RWPE2 (cell line): ENCODE results near the gene TPPP2.

ENCODE experiments used
- ATAC-seq: fragments of 200-7000 bp; cut with Tn5 transposase; 3 replicates; pipeline ENCODE4 v1.9.1; 2021; ENCODE audit warnings: low read depth
- DNase-seq: peaks from one replicate; pipeline ENCODE4 v3.0.0-alpha.2; 2020; ENCODE audit warnings: low spot score
- H3K27ac ChIP-seq: fragments of 450-650 bp; 2 replicates; pipeline ENCODE4 v1.5.1; 2017; ENCODE audit warnings: mild to moderate bottlenecking; ENCODE audit not compliant: poor library complexity, severe bottlenecking
- H3K27me3 ChIP-seq: fragments of 250-450 bp; sonication (Bioruptor Pico); 2 replicates; pipeline ENCODE4 v1.5.1; 2021; ENCODE audit warnings: mild to moderate bottlenecking, moderate library complexity; ENCODE audit not compliant: insufficient read depth, poor library complexity, severe bottlenecking
- H3K36me3 ChIP-seq: fragments of 250-450 bp; sonication (Bioruptor Pico); 2 replicates; pipeline ENCODE4 v1.5.1; 2020; ENCODE audit warnings: low read depth, mild to moderate bottlenecking, moderate library complexity
- H3K4me1 ChIP-seq: fragments of 250-450 bp; sonication (Bioruptor Pico); 2 replicates; pipeline ENCODE4 v1.5.1; 2021; ENCODE audit warnings: mild to moderate bottlenecking, moderate library complexity; ENCODE audit not compliant: insufficient read depth, poor library complexity, severe bottlenecking
- H3K4me3 ChIP-seq: fragments of 250-450 bp; sonication (Bioruptor Pico); 2 replicates; pipeline ENCODE4 v1.5.1; 2021; ENCODE audit warnings: mild to moderate bottlenecking, moderate library complexity; ENCODE audit not compliant: severe bottlenecking
- H3K9me3 ChIP-seq: fragments of 250-450 bp; sonication (Bioruptor Pico); 2 replicates; pipeline ENCODE4 v1.5.1; 2021; ENCODE audit warnings: mild to moderate bottlenecking, moderate library complexity; ENCODE audit not compliant: severe bottlenecking
- CTCF ChIP-seq: fragments of 450-650 bp; IDR thresholded peaks from one replicate; pipeline ENCODE4 v1.5.1; 2017; ENCODE audit warnings: mild to moderate bottlenecking, moderate library complexity; ENCODE audit not compliant: poor library complexity, severe bottlenecking

TPPP2 gene

GRCh38 chr14:21024585-21025370 lies 5.2 kb upstream of the TPPP2 start, which contains the start of gene NDRG2:
Gene NDRG2 (minus strand): TSS chr14:21025061. CDS start chr14:21023315, 1,746 bp downstream.
- ATAC-seq (peak; percentile 72), DNase-seq (peak; percentile 78)
- H3K27ac ChIP-seq, result no peak within 1 kb of the TSS
- no peaks in the 10 kb centered on the region for H3K4me1 ChIP-seq
- peak within 1 kb of the TSS; percentile 47 for H3K4me3 ChIP-seq
- TF ChIP-seq CTCF, result no peak
- H3K36me3 ChIP-seq, result no peaks in the 10 kb centered on the region
- no peaks in the 10 kb centered on the region for H3K9me3 ChIP-seq
- no peaks in the 10 kb centered on the region for H3K27me3 ChIP-seq

GRCh38 chr14:21025371-21026273 lies 4.4 kb upstream of the TPPP2 start:
- Histone ChIP-seq H3K27me3 (no peaks in the 10 kb centered on the region), H3K36me3 (no peaks in the 10 kb centered on the region), H3K27ac (no peak overlapping the region), H3K9me3 (no peaks in the 10 kb centered on the region), H3K4me3 (peak overlapping the region; percentile 47), H3K4me1 (no peaks in the 10 kb centered on the region)
- no peak for ATAC-seq
- DNase-seq, result no peak
- no peak for TF ChIP-seq CTCF

- Histone ChIP-seq H3K27me3 (no peaks in the 10 kb centered on the region), H3K27ac (no peak overlapping the region), H3K4me3 (no peak overlapping the region), H3K9me3 (no peaks in the 10 kb centered on the region), H3K4me1 (no peaks in the 10 kb centered on the region), H3K36me3 (no peaks in the 10 kb centered on the region)
- DNase-seq (no peak), ATAC-seq (no peak)
- no peak for TF ChIP-seq CTCF
Observed at GRCh38 chr14:21026274-21026987, 3.6 kb upstream of the TPPP2 start.

- TF ChIP-seq CTCF, result no peak
- Histone ChIP-seq H3K27me3 (no peaks in the 10 kb centered on the region), H3K4me1 (no peaks in the 10 kb centered on the region), H3K9me3 (no peaks in the 10 kb centered on the region), H3K27ac (no peak overlapping the region), H3K36me3 (no peaks in the 10 kb centered on the region), H3K4me3 (no peak overlapping the region)
- 0 out of 3 replicates have a peak, but pooled peaks have one; percentile 14 for ATAC-seq
- DNase-seq, result no peak
Observed at GRCh38 chr14:21026988-21027315, 3.1 kb upstream of the TPPP2 start.
